ENCODE measurements around the gene UBE2Q1. TPM values are rescaled to one million over a fixed set of nuclear protein-coding genes. Genes with fewer than 3 reads are reported as not detected.

The UBE2Q1 gene
- total and polyA plus RNA-seq, 2 experiments from 2014 or later, result 15.5 to 33.0 TPM

GRCh38 chr1:154559466-154560044 lies 1.1 kb upstream of the UBE2Q1 start:
- DNase-seq (ENCODE audit: low spot score) (peak; percentile 97), ATAC-seq (peak; percentile 80)
- TF ChIP-seq CTCF (conservative IDR thresholded peaks at IDR 0.05; ENCODE audit: low read depth in 2 of 2) (peak; percentile 94 to 97), JUNB (IDR thresholded peaks at IDR 0.05; ENCODE audit: unreplicated experiment) (no peak)
- Histone ChIP-seq H3K27ac (ENCODE audit: low read depth) (0 out of 2 replicates have a peak overlapping the region, but pooled peaks have one; percentile 63), H3K9me2 (ENCODE audit: insufficient read depth) (no peaks in the 10 kb centered on the region), H4K20me1 (replicated peaks; ENCODE audit: insufficient read depth) (peaks cover 21% of the 10 kb centered on the region), H3F3A (replicated peaks; ENCODE audit: low read depth) (peaks cover 6% of the 10 kb centered on the region), H3K4me1 (ENCODE audit: insufficient read depth) (peaks cover 16% of the 10 kb centered on the region), H3K36me3 (ENCODE audit: insufficient read depth) (peaks cover 14% of the 10 kb centered on the region; the same call in 1 of the 2 replicates), H3K4me2 (peak overlapping the region; percentile 77), H3K79me2 (replicated peaks; ENCODE audit: insufficient read depth) (peaks cover 23% of the 10 kb centered on the region), H3K4me3 (peak overlapping the region; percentile 54), H3K27me3 (ENCODE audit: insufficient read depth) (no peaks in the 10 kb centered on the region), H2AFZ (peak overlapping the region; percentile 44)
- Mint-ChIP-seq H3K27me3 (ENCODE audit: insufficient read depth, low read depth, poor library complexity) (peaks cover 12% of the 10 kb centered on the region), H3K27ac (peak overlapping the region; percentile 95), H3K4me1 (peaks cover 26% of the 10 kb centered on the region; the same call in 2 of the 3 replicates), H3K9me3 (no peaks in the 10 kb centered on the region), H3K36me3 (ENCODE audit: low read depth) (peaks cover 22% of the 10 kb centered on the region), H3K4me3 (peak overlapping the region; percentile 88)

GRCh38 chr1:154558720-154559465 lies 431 bp upstream of the UBE2Q1 start:
- Mint-ChIP-seq H3K4me1 (peaks cover 26% of the 10 kb centered on the region; the same call in 2 of the 3 replicates), H3K36me3 (ENCODE audit: low read depth) (peaks cover 29% of the 10 kb centered on the region), H3K27ac (peak overlapping the region; percentile 95), H3K4me3 (peak overlapping the region; percentile 88), H3K27me3 (ENCODE audit: insufficient read depth, low read depth, poor library complexity) (peaks cover 12% of the 10 kb centered on the region), H3K9me3 (no peaks in the 10 kb centered on the region)
- Histone ChIP-seq H3K27ac (ENCODE audit: low read depth) (peak overlapping the region; percentile 63; the same call in 1 of the 2 replicates), H3K4me3 (peak overlapping the region; percentile 54), H3F3A (replicated peaks; ENCODE audit: low read depth) (peaks cover 6% of the 10 kb centered on the region), H3K27me3 (ENCODE audit: insufficient read depth) (no peaks in the 10 kb centered on the region), H4K20me1 (replicated peaks; ENCODE audit: insufficient read depth) (peaks cover 24% of the 10 kb centered on the region), H3K9me2 (ENCODE audit: insufficient read depth) (no peaks in the 10 kb centered on the region), H3K79me2 (replicated peaks; ENCODE audit: insufficient read depth) (peaks cover 23% of the 10 kb centered on the region), H3K4me1 (ENCODE audit: insufficient read depth) (peaks cover 16% of the 10 kb centered on the region), H2AFZ (peak overlapping the region; percentile 44), H3K4me2 (peak overlapping the region; percentile 77), H3K36me3 (ENCODE audit: insufficient read depth) (peaks cover 21% of the 10 kb centered on the region; the same call in 1 of the 2 replicates)
- TF ChIP-seq EZH2phosphoT487 (IDR thresholded peaks at IDR 0.05; ENCODE audit: unreplicated experiment) (no peak), ZNF114 (CRISPR knock-in tag; IDR thresholded peaks at IDR 0.05) (no peak), CREB1 (CRISPR knock-in tag; IDR thresholded peaks at IDR 0.05; ENCODE audit: low read depth) (peak; percentile 78), EZH2 (IDR thresholded peaks at IDR 0.05; ENCODE audit: low read depth, unreplicated experiment) (no peak), REST (IDR thresholded peaks at IDR 0.05; ENCODE audit: unreplicated experiment) (peak; percentile 8), ETS1 (IDR thresholded peaks at IDR 0.05) (peak; percentile 48; the same call in 1 of the 2 replicates), POLR2AphosphoS5 (IDR thresholded peaks at IDR 0.05; ENCODE audit: low read depth) (peak; percentile 59)
- peak; percentile 98 for DNase-seq (ENCODE audit: low spot score)
- ATAC-seq, result peak; percentile 80

Measured in GM23338 (cell line).